H1 (cell line): Measurements from ENCODE around the gene NFAM1. TPM values are rescaled to one million over a fixed set of nuclear protein-coding genes. Genes with fewer than 3 reads are reported as not detected.

Experiments
- CTCF ChIA-PET: fragments of 300-600 bp; sonication (Branson Sonifier 250); formaldehyde crosslinking; loops from one replicate; lab custom pipeline; 2021; ENCODE audit not compliant: partially characterized antibody; lab: Charles Lee
- POLR2A ChIA-PET: fragments of 300-600 bp; sonication (Branson Sonifier 250); formaldehyde crosslinking; loops from one replicate; lab custom pipeline; 2021; ENCODE audit warnings: inconsistent platforms; ENCODE audit not compliant: partially characterized antibody; lab: Charles Lee
- DNase-seq, 2 experiments: peaks; one replicate each; pipeline versions ENCODE4 v3.0.0 to v3.0.0-alpha.2; 2010 to 2022; ENCODE audit warnings: low spot score in 2 of 2, low read depth in 1 of 2, mixed read lengths in 1 of 2
- FAIRE-seq: peaks from 2 replicates; lab custom pipeline; 2011; peaks lifted over from hg19 to GRCh38; lab: Jason Lieb, UNC
- H2AFZ ChIP-seq: 2 replicates; pipeline ENCODE4 v1.8.1; 2012; ENCODE audit warnings: low read length, inconsistent platforms
- H2AK5ac ChIP-seq: 2 replicates; pipeline ENCODE4 v1.6.1; 2013; ENCODE audit warnings: low read depth, low read length
- H2BK120ac ChIP-seq: replicated peaks from 2 replicates; pipeline ENCODE3; 2013; ENCODE audit warnings: low read depth, low read length, inconsistent platforms
- H2BK12ac ChIP-seq: 2 replicates; pipeline ENCODE4 v1.6.1; 2013; ENCODE audit warnings: low read depth, low read length
- H2BK15ac ChIP-seq: 2 replicates; pipeline ENCODE4 v1.6.1; 2013; ENCODE audit warnings: low read length
- H2BK20ac ChIP-seq: 2 replicates; pipeline ENCODE4 v1.6.1; 2013; ENCODE audit warnings: low read length
- H2BK5ac ChIP-seq: 2 replicates; pipeline ENCODE4 v1.6.1; 2013; ENCODE audit warnings: low read depth, low read length
- H3K14ac ChIP-seq: 2 replicates; pipeline ENCODE4 v1.6.1; 2013; ENCODE audit warnings: inconsistent platforms; ENCODE audit not compliant: insufficient read length
- H3K18ac ChIP-seq: 2 replicates; pipeline ENCODE4 v1.6.1; 2013; ENCODE audit warnings: low read length; ENCODE audit errors: extremely low read depth
- H3K23ac ChIP-seq: 2 replicates; pipeline ENCODE4 v1.6.1; 2013; ENCODE audit warnings: inconsistent platforms; ENCODE audit not compliant: insufficient read length
- H3K23me2 ChIP-seq: 2 replicates; pipeline ENCODE4 v1.6.1; 2013; ENCODE audit warnings: low read depth, low read length
- H3K27ac ChIP-seq: 2 replicates; pipeline ENCODE4 v1.6.1; 2011; ENCODE audit warnings: low read depth, low read length, inconsistent platforms
- H3K27me3 ChIP-seq, 4 experiments: replicated peaks in 1 of 4; 1 replicate in 1 of 4; 2 replicates in 3 of 4; pipeline versions ENCODE4 v1.6.1 to v1.8.1; 2011 to 2013; ENCODE audit warnings: low read length in 3 of 4, mild to moderate bottlenecking in 3 of 4, inconsistent platforms in 2 of 4, mixed read lengths in 2 of 4, moderate library complexity in 1 of 4; ENCODE audit not compliant: control insufficient read depth in 3 of 4, insufficient read depth in 3 of 4; ENCODE audit errors: extremely low read depth in 1 of 4
- H3K36me3 ChIP-seq, 4 experiments: 2 replicates each; pipeline versions ENCODE4 v1.6.1 to v1.8.1; 2011 to 2013; ENCODE audit warnings: mild to moderate bottlenecking in 4 of 4, low read length in 3 of 4, moderate library complexity in 2 of 4, control low read depth in 1 of 4, inconsistent platforms in 1 of 4; ENCODE audit not compliant: insufficient read depth in 4 of 4, control insufficient read depth in 2 of 4
- H3K4ac ChIP-seq: replicated peaks from 2 replicates; pipeline ENCODE3; 2013; ENCODE audit warnings: low read length, low read depth, mixed read lengths, inconsistent platforms; ENCODE audit not compliant: insufficient read length
- H3K4me1 ChIP-seq, 4 experiments: replicated peaks in 1 of 4; 1 replicate in 1 of 4; 2 replicates in 3 of 4; pipeline versions ENCODE4 v1.6.1 to v1.8.1; 2011 to 2013; ENCODE audit warnings: low read length in 3 of 4, inconsistent platforms in 2 of 4, mixed read lengths in 1 of 4; ENCODE audit not compliant: insufficient read depth in 4 of 4, control insufficient read depth in 3 of 4
- H3K4me2 ChIP-seq, 2 experiments: 2 replicates each; pipeline versions ENCODE4 v1.6.1 to v1.8.1; 2011 to 2013; ENCODE audit warnings: low read depth in 2 of 2, low read length in 2 of 2, control low read depth in 1 of 2, inconsistent platforms in 1 of 2, mild to moderate bottlenecking in 1 of 2; ENCODE audit not compliant: insufficient read depth in 1 of 2
- H3K4me3 ChIP-seq, 4 experiments: fragments of 200-600, 300-600 bp in 1 of 4; sonication (generic), shearing (Covaris generic), sonication (Bioruptor Twin) in 1 of 4; 2 replicates each; pipeline versions ENCODE4 v1.5.1 to v1.8.1; 2011 to 2016; ENCODE audit warnings: low read length in 4 of 4, low read depth in 3 of 4, control low read depth in 2 of 4, inconsistent platforms in 2 of 4, mild to moderate bottlenecking in 2 of 4, mixed read lengths in 1 of 4, moderate library complexity in 1 of 4; ENCODE audit not compliant: insufficient read depth in 2 of 4; ENCODE audit errors: extremely low read depth in 1 of 4
- H3K56ac ChIP-seq: replicated peaks from 2 replicates; pipeline ENCODE3; 2013; ENCODE audit warnings: low read depth, mild to moderate bottlenecking, mixed read lengths, low read length, inconsistent platforms; ENCODE audit not compliant: insufficient read length
- H3K79me1 ChIP-seq: 2 replicates; pipeline ENCODE4 v1.6.1; 2013; ENCODE audit warnings: low read depth, low read length, control low read depth
- H3K79me2 ChIP-seq, 2 experiments: 2 replicates each; pipeline versions ENCODE4 v1.6.1 to v1.8.1; 2012 to 2013; ENCODE audit warnings: low read length in 2 of 2, mild to moderate bottlenecking in 2 of 2, inconsistent platforms in 1 of 2; ENCODE audit not compliant: insufficient read depth in 2 of 2, control insufficient read depth in 1 of 2
- H3K9ac ChIP-seq, 4 experiments: replicated peaks in 1 of 4; 1 replicate in 1 of 4; 2 replicates in 3 of 4; pipeline versions ENCODE4 v1.6.1 to v1.8.1; 2011 to 2013; ENCODE audit warnings: low read depth in 3 of 4, low read length in 3 of 4, control low read depth in 2 of 4, mild to moderate bottlenecking in 2 of 4, moderate library complexity in 2 of 4, inconsistent platforms in 1 of 4; ENCODE audit errors: extremely low read depth in 1 of 4
- H3K9me3 ChIP-seq, 2 experiments: 2 replicates each; pipeline versions ENCODE4 v1.6.1 to v1.8.1; 2012 to 2013; ENCODE audit warnings: mild to moderate bottlenecking in 2 of 2, moderate library complexity in 2 of 2, control low read depth in 1 of 2, inconsistent platforms in 1 of 2, low read depth in 1 of 2, low read length in 1 of 2, mixed read lengths in 1 of 2; ENCODE audit not compliant: insufficient read depth in 2 of 2
- H4K20me1 ChIP-seq, 2 experiments: replicated peaks in 1 of 2; 2 replicates each; pipeline versions ENCODE3 to v1.8.1; 2011 to 2013; ENCODE audit warnings: inconsistent platforms in 2 of 2, low read length in 2 of 2, mild to moderate bottlenecking in 1 of 2; ENCODE audit not compliant: insufficient read depth in 2 of 2, control insufficient read depth in 1 of 2
- H4K5ac ChIP-seq: 2 replicates; pipeline ENCODE4 v1.6.1; 2013; ENCODE audit warnings: low read length, low read depth, mixed read lengths, inconsistent platforms; ENCODE audit not compliant: insufficient read length
- H4K8ac ChIP-seq: 2 replicates; pipeline ENCODE4 v1.8.0; 2013; ENCODE audit warnings: mild to moderate bottlenecking, moderate library complexity, low read length, inconsistent platforms; ENCODE audit not compliant: insufficient read depth; ENCODE audit errors: extremely low read depth
- H4K91ac ChIP-seq: replicated peaks from 2 replicates; pipeline ENCODE3; 2013; ENCODE audit warnings: low read length, mixed read lengths, inconsistent platforms; ENCODE audit not compliant: insufficient read length
- BACH1 ChIP-seq: IDR thresholded peaks from 2 replicates; pipeline ENCODE4 v1.6.1; 2012; ENCODE audit warnings: low read length, improper control_type of control experiment
- CHD2 ChIP-seq: IDR thresholded peaks from 2 replicates; pipeline ENCODE4 v1.6.1; 2012; ENCODE audit warnings: low read length, improper control_type of control experiment
- FOSL1 ChIP-seq: IDR thresholded peaks from 2 replicates; pipeline ENCODE4 v1.6.1; 2011; ENCODE audit warnings: mild to moderate bottlenecking, low read depth, low read length, moderate library complexity; ENCODE audit not compliant: insufficient read depth
- GABPA ChIP-seq: IDR thresholded peaks from 2 replicates; pipeline ENCODE4 v1.6.1; 2011; ENCODE audit warnings: mild to moderate bottlenecking, low read length, moderate library complexity, borderline replicate concordance; ENCODE audit not compliant: insufficient read depth
- HDAC6 ChIP-seq: IDR thresholded peaks from one replicate; pipeline ENCODE4 v1.7.1; 2012; ENCODE audit warnings: low read depth, mild to moderate bottlenecking, inconsistent platforms, low read length, moderate library complexity
- JUND ChIP-seq: IDR thresholded peaks from 2 replicates; pipeline ENCODE4 v1.6.1; 2011; ENCODE audit warnings: mild to moderate bottlenecking, improper control_type of control experiment, low read length
- KDM4A ChIP-seq: IDR thresholded peaks from one replicate; pipeline ENCODE4 v1.7.1; 2012; ENCODE audit warnings: low read depth, mild to moderate bottlenecking, moderate library complexity, low read length, inconsistent platforms; ENCODE audit not compliant: severe bottlenecking
- NANOG ChIP-seq: IDR thresholded peaks from 2 replicates; pipeline ENCODE4 v1.6.1; 2011; ENCODE audit warnings: low read length, low read depth, mild to moderate bottlenecking, inconsistent platforms; ENCODE audit not compliant: insufficient read depth, poor library complexity, severe bottlenecking
- POLR2A ChIP-seq, 2 experiments: IDR thresholded peaks; 1 replicate in 1 of 2; 2 replicates in 1 of 2; pipeline ENCODE4 v1.6.1; 2011; ENCODE audit warnings: low read depth in 2 of 2, low read length in 2 of 2, mild to moderate bottlenecking in 2 of 2; ENCODE audit errors: control extremely low read depth in 1 of 2
- RNF2 ChIP-seq: fragments of 200-900, 300-1000 bp; sonication (generic); IDR thresholded peaks from 2 replicates; pipeline ENCODE4 v1.7.1; 2016; ENCODE audit warnings: borderline replicate concordance, low read depth, mild to moderate bottlenecking, antibody characterized with exemption, low read length; ENCODE audit not compliant: poor library complexity, severe bottlenecking; ENCODE audit errors: missing control alignments
- RXRA ChIP-seq: IDR thresholded peaks from 2 replicates; pipeline ENCODE4 v1.6.1; 2011; ENCODE audit warnings: low read depth, mild to moderate bottlenecking, low read length, moderate library complexity; ENCODE audit not compliant: insufficient read depth
- SIX5 ChIP-seq: IDR thresholded peaks from 2 replicates; pipeline ENCODE4 v1.6.1; 2011; ENCODE audit warnings: mild to moderate bottlenecking, low read depth, low read length
- SP1 ChIP-seq: IDR thresholded peaks from 2 replicates; pipeline ENCODE4 v1.6.1; 2011; ENCODE audit warnings: low read depth, low read length
- TAF1 ChIP-seq: IDR thresholded peaks from 2 replicates; pipeline ENCODE4 v1.6.1; 2011; ENCODE audit warnings: mild to moderate bottlenecking, low read depth, low read length
- TAF7 ChIP-seq: optimal IDR thresholded peaks from 2 replicates; pipeline ENCODE3; 2011; ENCODE audit warnings: low read depth, mild to moderate bottlenecking, inconsistent platforms, low read length, moderate library complexity, borderline replicate concordance
- TEAD4 ChIP-seq: IDR thresholded peaks from 2 replicates; pipeline ENCODE4 v1.6.1; 2012; ENCODE audit warnings: low read depth, low read length, inconsistent platforms, mixed read lengths
- WGBS, 2 experiments: shearing (Covaris generic) in 1 of 2; methylation state at CpG; one replicate each; pipeline versions ENCODE4 v1.1.6 to v1.1.7; 2013 to 2015; ENCODE audit warnings: low lambda C conversion rate in 2 of 2, mixed read lengths in 2 of 2, inconsistent platforms in 1 of 2, low coverage in 1 of 2, missing lambda C conversion rate in 1 of 2; ENCODE audit not compliant: insufficient replicate concordance in 2 of 2, insufficient coverage in 1 of 2, insufficient read length in 1 of 2; ENCODE audit errors: extremely low coverage in 1 of 2, missing lambda C conversion rate in 1 of 2; 5-methylcytosine and 5-hydroxymethylcytosine counted together
- polyA plus RNA-seq, 7 experiments: library from polyadenylated mRNA; depleted of rRNA in 3 of 7; stranded (reverse) in 5 of 7; unstranded in 2 of 7; fragments of >200 nt in 5 of 7; fragments of 200-250 nt in 2 of 7; gene quantifications; 1 replicate in 5 of 7; 2 replicates in 1 of 7; 4 replicates in 1 of 7; pipeline versions ENCODE4 v1.2.1 to v1.2.3, GENCODE V29; 2011 to 2013; ENCODE audit warnings: missing spikeins in 2 of 7, mixed read lengths in 2 of 7
- total RNA-seq: library from RNA; stranded (reverse); fragmentation: NEBNext Ultra II Directional; extraction: Animal tissue kit (Norgen Biotek cat#: 25700); gene quantifications from 2 replicates; pipeline ENCODE4 v1.2.1, GENCODE V29; 2021

NFAM1 gene
- total and polyA plus RNA-seq, 2 of the 8 experiments (the other 6 are each of a cell fraction or from before 2014, with no cell fraction given): 0.62 to 0.73 TPM

DNA sequence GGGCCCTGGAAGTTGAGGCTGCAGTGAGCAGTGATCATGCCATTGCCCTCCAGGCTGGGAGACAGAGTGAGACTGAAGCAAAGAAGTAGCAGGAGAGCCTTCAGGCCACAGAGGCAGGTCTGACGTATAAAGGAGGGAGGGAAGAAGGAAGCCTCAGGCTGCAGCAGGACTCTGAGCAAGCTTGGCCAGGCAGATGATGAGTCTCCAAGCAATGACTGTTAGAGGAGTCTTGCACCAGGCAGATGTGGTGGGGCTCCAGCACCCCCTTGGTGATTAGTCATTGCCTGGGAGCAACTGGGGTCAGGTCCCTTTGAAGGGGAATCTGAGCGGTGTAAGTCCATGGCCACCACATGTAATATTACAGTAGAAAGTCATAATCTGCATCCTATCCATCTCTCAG is 36.6 kb upstream of the NFAM1 start:
- Histone ChIP-seq H3K9ac (no peak overlapping the region), H3K79me1 (no peaks in the 10 kb centered on the region), H3K4me2 (no peak overlapping the region), H3K23me2 (peaks cover 4% of the 10 kb centered on the region; the same call in 1 of the 2 replicates), H3K79me2 (no peaks in the 10 kb centered on the region), H3K4me1 (0 out of 7 replicates have a peak, but pooled peaks cover 0 to 1% (median 0%) of the 10 kb centered on the region in 4 experiments), H3K27ac (no peak overlapping the region), H4K5ac (no peak overlapping the region), H2BK5ac (no peak overlapping the region), H4K8ac (no peak overlapping the region), H2BK120ac (no peak overlapping the region), H2BK12ac (no peak overlapping the region), H3K9me3 (no peaks in the 10 kb centered on the region), H3K23ac (no peak overlapping the region), H2AFZ (no peak overlapping the region), H3K36me3 (no peaks in the 10 kb centered on the region), H2BK20ac (no peak overlapping the region), H3K27me3 (no peaks in the 10 kb centered on the region), H3K4ac (no peak overlapping the region), H4K91ac (no peak overlapping the region), H3K18ac (no peak overlapping the region), H3K14ac (no peak overlapping the region), H2AK5ac (no peak overlapping the region), H4K20me1 (no peaks in the 10 kb centered on the region), H3K4me3 (no peak overlapping the region), H2BK15ac (no peak overlapping the region), H3K56ac (no peak overlapping the region)
- FAIRE-seq: no peak
- no peak for DNase-seq
- ChIA-PET CTCF (no interaction called here), POLR2A (no interaction called here)
- WGBS, 2 experiments: 93% methylated on average over 2 of the region's 2 CpGs; no CpG with 5 or more reads in 1 of the 2 experiments
- TF ChIP-seq NANOG (no peak), CHD2 (no peak), TAF7 (no peak), GABPA (no peak), TEAD4 (no peak), HDAC6 (no peak), FOSL1 (no peak), KDM4A (no peak), SP1 (no peak), TAF1 (no peak), RXRA (no peak), BACH1 (no peak), RNF2 (no peak), SIX5 (no peak), JUND (no peak), POLR2A (IDR thresholded peaks at IDR 0.05; ENCODE audit: control extremely low read depth in 1 of 2, low read depth in 2 of 2, low read length in 2 of 2) (no peak)
